GM19193 (cell line): Measurements from ENCODE around the gene TIMM23B.
A peak's percentile ranks its signal among the peaks of the same experiment; 100 is the strongest.
"Not testable (repeated sequence)": the region's sequence is repeated elsewhere in the genome, so short reads cannot be mapped to it uniquely, and the experiment has no call there.

ENCODE experiments used
- POLR2A ChIP-seq: IDR thresholded peaks from 4 replicates; pipeline ENCODE4 v1.6.1; 2011; ENCODE audit not compliant: insufficient read depth, insufficient read length; ENCODE audit errors: extremely low read depth

Gene TIMM23B

GRCh38 chr10:49941447-49942338, at the start of gene TIMM23B, which contains the start of gene PARG:
TIMM23B (plus strand) TSS chr10:49942053; CDS start chr10:49942195, 142 bp downstream.
PARG (minus strand) TSS chr10:49942027; CDS start chr10:49941725, 302 bp downstream.
- peak; percentile 79 for TF ChIP-seq POLR2A

- TF ChIP-seq POLR2A = not testable (repeated sequence)
Measured at GRCh38 chr10:49988376-49988775, 46.5 kb downstream of the TIMM23B start, which contains the start of gene AGAP6. AGAP6 (plus strand) TSS chr10:49988406; CDS start chr10:49988716, 310 bp downstream.

GRCh38 chr10:50021646-50022045, 79.8 kb downstream of the TIMM23B start:
- no peak for TF ChIP-seq POLR2A
